Spleen (tissue), 7 donors: ENCODE results near the gene DNMT3B.

Source experiments
- POLR2A ChIP-seq, 3 donors: fragments of 450-650 bp; IDR thresholded peaks; one replicate each; pipeline ENCODE4 v1.5.1; 2017; ENCODE audit warnings: antibody characterized with exemption in 3 of 3, mild to moderate bottlenecking in 1 of 3
- POLR2AphosphoS5 ChIP-seq, 3 donors: sonication (generic); formaldehyde crosslinking; IDR thresholded peaks; one replicate each; pipeline ENCODE4 v1.5.1; 2017; ENCODE audit warnings: antibody characterized with exemption in 3 of 3
- TF ChIP-seq, protein P1 (sequence below), 11 experiments: fragments of 200-600 bp in 7 of 11; fragments of 450-650 bp in 4 of 11; sonication (generic) in 4 of 11; IDR thresholded peaks in 8 of 11; conservative IDR thresholded peaks in 3 of 11; 1 replicate in 7 of 11; 2 replicates in 4 of 11; pipeline versions ENCODE4 v1.4.0 to v1.8.0; 2016 to 2021; ENCODE audit warnings: antibody characterized with exemption in 11 of 11, inconsistent platforms in 4 of 11, mild to moderate bottlenecking in 1 of 11
- donor health status: DM: no; HTN: no; CAD: no; lungs with moderate emphysema.
- donor health status: DM: no; HTN: no; CAD: no.
- donor health status: DM: no; HTN: no; CAD: no.

DNA sequence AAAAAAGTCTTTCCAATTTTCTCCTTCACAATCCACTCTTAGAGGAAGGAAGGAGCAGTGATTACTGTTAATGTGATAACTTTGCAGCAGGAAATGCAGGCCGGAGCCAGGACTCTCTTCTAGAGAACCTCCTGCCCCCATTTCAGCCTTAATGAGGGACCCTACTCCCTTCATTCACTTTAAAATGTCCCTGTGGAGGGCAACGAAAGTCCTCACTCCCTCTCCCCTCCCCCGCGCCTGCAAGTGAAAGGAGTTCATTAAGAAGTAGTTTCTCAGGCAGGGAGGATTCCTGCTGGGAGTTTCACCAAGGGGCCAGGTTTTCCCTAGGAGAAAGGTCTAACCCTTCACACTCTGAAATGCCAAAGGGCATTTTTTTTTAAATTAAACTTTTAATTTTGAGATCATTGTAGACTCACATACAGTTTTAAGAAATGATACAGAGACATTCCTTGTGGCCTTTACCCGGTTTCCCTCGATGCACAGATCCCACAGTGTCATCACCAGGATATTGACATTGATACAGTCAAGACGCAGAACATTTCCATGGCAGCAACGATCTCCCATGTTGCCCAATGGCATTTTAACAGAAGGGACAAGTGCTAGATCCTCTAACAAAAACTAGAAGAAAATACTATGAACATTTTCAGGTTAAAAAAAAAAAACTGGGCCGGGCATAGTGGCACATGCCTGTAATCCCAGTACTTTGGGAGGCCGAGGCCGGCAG is 12.1 kb upstream of the DNMT3B start:
- TF ChIP-seq, protein P1, sequence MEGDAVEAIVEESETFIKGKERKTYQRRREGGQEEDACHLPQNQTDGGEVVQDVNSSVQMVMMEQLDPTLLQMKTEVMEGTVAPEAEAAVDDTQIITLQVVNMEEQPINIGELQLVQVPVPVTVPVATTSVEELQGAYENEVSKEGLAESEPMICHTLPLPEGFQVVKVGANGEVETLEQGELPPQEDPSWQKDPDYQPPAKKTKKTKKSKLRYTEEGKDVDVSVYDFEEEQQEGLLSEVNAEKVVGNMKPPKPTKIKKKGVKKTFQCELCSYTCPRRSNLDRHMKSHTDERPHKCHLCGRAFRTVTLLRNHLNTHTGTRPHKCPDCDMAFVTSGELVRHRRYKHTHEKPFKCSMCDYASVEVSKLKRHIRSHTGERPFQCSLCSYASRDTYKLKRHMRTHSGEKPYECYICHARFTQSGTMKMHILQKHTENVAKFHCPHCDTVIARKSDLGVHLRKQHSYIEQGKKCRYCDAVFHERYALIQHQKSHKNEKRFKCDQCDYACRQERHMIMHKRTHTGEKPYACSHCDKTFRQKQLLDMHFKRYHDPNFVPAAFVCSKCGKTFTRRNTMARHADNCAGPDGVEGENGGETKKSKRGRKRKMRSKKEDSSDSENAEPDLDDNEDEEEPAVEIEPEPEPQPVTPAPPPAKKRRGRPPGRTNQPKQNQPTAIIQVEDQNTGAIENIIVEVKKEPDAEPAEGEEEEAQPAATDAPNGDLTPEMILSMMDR (IDR thresholded peaks at IDR 0.05 in 8 of 11, conservative IDR thresholded peaks at IDR 0.05 in 3 of 11): no peak
- TF ChIP-seq POLR2AphosphoS5 (IDR thresholded peaks at IDR 0.05) (no peak), POLR2A (IDR thresholded peaks at IDR 0.05) (no peak)
